ENCODE results near the gene SPPL2C. TPM values are rescaled to one million over a fixed set of nuclear protein-coding genes. Genes with fewer than 3 reads are reported as not detected.

The SPPL2C gene
- total RNA-seq, 4 donors from 2014 or later = not detected

- Histone ChIP-seq H3K9me3 (no peaks in the 10 kb centered on the region), H3K27me3 (peaks cover 63% of the 10 kb centered on the region), H3K4me1 (peaks cover 0 to 5% (median 0%) of the 10 kb centered on the region in 3 donors), H3K4me3 (no peak overlapping the region), H3K36me3 (no peaks in the 10 kb centered on the region), H3K27ac (no peak overlapping the region)
- TF ChIP-seq, protein P1, sequence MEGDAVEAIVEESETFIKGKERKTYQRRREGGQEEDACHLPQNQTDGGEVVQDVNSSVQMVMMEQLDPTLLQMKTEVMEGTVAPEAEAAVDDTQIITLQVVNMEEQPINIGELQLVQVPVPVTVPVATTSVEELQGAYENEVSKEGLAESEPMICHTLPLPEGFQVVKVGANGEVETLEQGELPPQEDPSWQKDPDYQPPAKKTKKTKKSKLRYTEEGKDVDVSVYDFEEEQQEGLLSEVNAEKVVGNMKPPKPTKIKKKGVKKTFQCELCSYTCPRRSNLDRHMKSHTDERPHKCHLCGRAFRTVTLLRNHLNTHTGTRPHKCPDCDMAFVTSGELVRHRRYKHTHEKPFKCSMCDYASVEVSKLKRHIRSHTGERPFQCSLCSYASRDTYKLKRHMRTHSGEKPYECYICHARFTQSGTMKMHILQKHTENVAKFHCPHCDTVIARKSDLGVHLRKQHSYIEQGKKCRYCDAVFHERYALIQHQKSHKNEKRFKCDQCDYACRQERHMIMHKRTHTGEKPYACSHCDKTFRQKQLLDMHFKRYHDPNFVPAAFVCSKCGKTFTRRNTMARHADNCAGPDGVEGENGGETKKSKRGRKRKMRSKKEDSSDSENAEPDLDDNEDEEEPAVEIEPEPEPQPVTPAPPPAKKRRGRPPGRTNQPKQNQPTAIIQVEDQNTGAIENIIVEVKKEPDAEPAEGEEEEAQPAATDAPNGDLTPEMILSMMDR (IDR thresholded peaks at IDR 0.05) = no peak
- no peak for TF ChIP-seq POLR2A (IDR thresholded peaks at IDR 0.05)
- no peak for TF ChIP-seq POLR2AphosphoS5 (IDR thresholded peaks at IDR 0.05)
- no peak for TF ChIP-seq EP300 (IDR thresholded peaks at IDR 0.05)
- ATAC-seq = no peak
- 85% methylated on average over 2 of the region's 5 CpGs; no CpG with 5 or more reads in 1 of the 2 donors for WGBS, 2 donors (ENCODE audit: low coverage in 1 of 2)
These were observed 9.2 kb upstream of the SPPL2C start for GRCh38 chr17:45835481-45835880.

GRCh38 chr17:45836047-45837044, 8.3 kb upstream of the SPPL2C start:
- Histone ChIP-seq H3K36me3 (no peaks in the 10 kb centered on the region), H3K4me1 (peaks cover 0 to 5% (median 0%) of the 10 kb centered on the region in 3 donors), H3K9me3 (no peaks in the 10 kb centered on the region), H3K27ac (no peak overlapping the region), H3K4me3 (no peak overlapping the region), H3K27me3 (peaks cover 57% of the 10 kb centered on the region)
- WGBS, 2 donors (ENCODE audit: low coverage in 1 of 2) = 20 to 60% methylated on average over 1 to 7 of the region's 20 CpGs
- ATAC-seq = no peak
- TF ChIP-seq, protein P1 (IDR thresholded peaks at IDR 0.05) = no peak
- TF ChIP-seq EP300 (IDR thresholded peaks at IDR 0.05) (no peak), POLR2AphosphoS5 (IDR thresholded peaks at IDR 0.05) (no peak), POLR2A (IDR thresholded peaks at IDR 0.05) (no peak)

- ATAC-seq = no peak
- H3K36me3 ChIP-seq = no peaks in the 10 kb centered on the region
- no peak overlapping the region for H3K27ac ChIP-seq
- WGBS, 2 donors (ENCODE audit: low coverage in 1 of 2) = 55% methylated on average over 8 of the region's 10 CpGs; no CpG with 5 or more reads in 1 of the 2 donors
- no peak overlapping the region for H3K4me3 ChIP-seq
- peaks cover 0 to 2% (median 0%) of the 10 kb centered on the region in 3 donors for H3K4me1 ChIP-seq
- no peaks in the 10 kb centered on the region for H3K9me3 ChIP-seq
- TF ChIP-seq POLR2AphosphoS5 (IDR thresholded peaks at IDR 0.05) = no peak
- TF ChIP-seq POLR2A (IDR thresholded peaks at IDR 0.05) = no peak
- H3K27me3 ChIP-seq = peaks cover 53% of the 10 kb centered on the region
These were observed 7.5 kb upstream of the SPPL2C start for GRCh38 chr17:45837187-45837586.

GRCh38 chr17:45837603-45838002, 7.1 kb upstream of the SPPL2C start:
- TF ChIP-seq POLR2A (IDR thresholded peaks at IDR 0.05) (no peak), POLR2AphosphoS5 (IDR thresholded peaks at IDR 0.05) (no peak), EP300 (IDR thresholded peaks at IDR 0.05) (no peak)
- TF ChIP-seq, protein P1 (IDR thresholded peaks at IDR 0.05) = no peak
- no peak overlapping the region for H3K4me3 ChIP-seq
- no peak for ATAC-seq
- H3K9me3 ChIP-seq = no peaks in the 10 kb centered on the region
- no peaks in the 10 kb centered on the region for H3K36me3 ChIP-seq
- H3K27me3 ChIP-seq = peaks cover 52% of the 10 kb centered on the region
- no peak overlapping the region for H3K27ac ChIP-seq
- H3K4me1 ChIP-seq = no peaks in the 10 kb centered on the region
- WGBS, 2 donors (ENCODE audit: low coverage in 1 of 2) = 96% methylated on average over 4 of the region's 9 CpGs; no CpG with 5 or more reads in 1 of the 2 donors

DNA sequence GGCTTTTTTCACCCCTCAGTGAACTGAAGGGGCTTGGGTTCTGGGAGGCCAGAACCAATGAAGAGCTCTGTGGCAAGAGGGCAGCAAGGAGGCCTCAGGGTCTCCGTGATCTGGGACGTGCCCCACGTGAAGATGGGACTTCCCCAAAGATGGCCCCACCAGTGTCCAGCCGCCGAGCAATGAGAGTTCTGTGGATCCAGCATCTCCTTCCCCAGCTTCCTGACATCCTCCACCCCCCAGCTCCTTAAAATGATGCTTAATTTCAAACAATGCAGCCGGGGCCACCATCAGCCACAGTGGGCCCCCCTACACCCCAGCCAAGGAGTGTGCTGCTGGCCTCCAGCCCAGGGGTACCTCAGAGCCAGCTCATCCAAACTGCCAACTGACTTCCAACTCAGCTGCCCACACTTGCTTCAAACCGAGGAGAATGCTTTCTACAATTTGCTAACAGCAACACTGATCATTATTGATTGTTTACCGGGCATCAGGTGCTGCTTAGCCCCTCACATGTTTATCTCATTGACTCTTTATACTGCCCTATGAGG, 5.9 kb upstream of the SPPL2C start:
- WGBS, 2 donors (ENCODE audit: low coverage in 1 of 2) = 78 to 82% methylated on average over 5 to 6 of the region's 8 CpGs
- no peak overlapping the region for H3K4me3 ChIP-seq
- no peak for TF ChIP-seq EP300 (IDR thresholded peaks at IDR 0.05)
- no peak for TF ChIP-seq POLR2AphosphoS5 (IDR thresholded peaks at IDR 0.05)
- TF ChIP-seq, protein P1 (IDR thresholded peaks at IDR 0.05) = no peak
- TF ChIP-seq POLR2A (IDR thresholded peaks at IDR 0.05) = no peak
- no peak for ATAC-seq
- no peak overlapping the region for H3K27ac ChIP-seq
- no peaks in the 10 kb centered on the region for H3K9me3 ChIP-seq
- H3K36me3 ChIP-seq = no peaks in the 10 kb centered on the region
- H3K27me3 ChIP-seq = peaks cover 40% of the 10 kb centered on the region
- no peaks in the 10 kb centered on the region for H3K4me1 ChIP-seq

Measured in gastroesophageal sphincter (tissue), 4 donors.